HG03432 (cell line): ENCODE data around the gene RAB34.

Experiments used
- ATAC-seq: cut with Tn5 transposase; IDR thresholded peaks from one replicate; pipeline ENCODE4 v1.9.1; 2021; ENCODE audit warnings: mild to moderate bottlenecking, moderate library complexity; ENCODE audit not compliant: unreplicated experiment

The RAB34 gene

GRCh38 chr17:28717578-28718332 lies at the start of gene RAB34:
RAB34 (minus strand) TSS chr17:28717868; CDS start chr17:28717266, 602 bp downstream.
- ATAC-seq, result no peak

GRCh38 chr17:28765038-28765437 lies 47.4 kb upstream of the RAB34 start:
- no peak for ATAC-seq

- no peak for ATAC-seq
Observed at GRCh38 chr17:28763804-28764266, 46.2 kb upstream of the RAB34 start.

GRCh38 chr17:28763137-28763799 lies 45.6 kb upstream of the RAB34 start:
- peak; percentile 60 for ATAC-seq

- no peak for ATAC-seq
Observed at GRCh38 chr17:28760601-28761562, 43.2 kb upstream of the RAB34 start.

GRCh38 chr17:28759256-28759865 lies 41.7 kb upstream of the RAB34 start:
- no peak for ATAC-seq

- ATAC-seq, result no peak
Observed at GRCh38 chr17:28758411-28759121, 40.9 kb upstream of the RAB34 start.

- ATAC-seq, result no peak
Observed at GRCh38 chr17:28756049-28756804, 38.6 kb upstream of the RAB34 start.

- no peak for ATAC-seq
Observed at GRCh38 chr17:28755486-28755885, 37.8 kb upstream of the RAB34 start.

- ATAC-seq, result no peak
Observed at GRCh38 chr17:28751600-28752366, 34.1 kb upstream of the RAB34 start.

GRCh38 chr17:28750178-28751047 lies 32.7 kb upstream of the RAB34 start:
- peak; percentile 61 for ATAC-seq

- ATAC-seq, result no peak
Observed at GRCh38 chr17:28749516-28750177, 32.0 kb upstream of the RAB34 start.

- no peak for ATAC-seq
Observed at GRCh38 chr17:28748852-28749515, 31.3 kb upstream of the RAB34 start.

GRCh38 chr17:28747801-28748750 lies 30.4 kb upstream of the RAB34 start:
- no peak for ATAC-seq

- ATAC-seq, result no peak
Observed at GRCh38 chr17:28747051-28747691, 29.5 kb upstream of the RAB34 start.
